Endothelial cell of umbilical vein (primary cell): ENCODE data around the gene INPP5A. TPM values are rescaled to one million over a fixed set of nuclear protein-coding genes. Genes with fewer than 3 reads are reported as not detected.

ENCODE experiments used
- BruUV-seq: library from RNA; stranded (reverse); fragments of 400-500 nt; replicated peaks from 2 replicates; lab custom pipeline; 2021; lab: Mats Ljungman, UMichigan
- CTCF ChIA-PET: fragments of 300-600, 350-600 bp; sonication (Branson Sonifier 250); formaldehyde crosslinking; loops from one replicate; lab custom pipeline; 2021; ENCODE audit warnings: antibody characterized with exemption, inconsistent platforms; lab: Charles Lee
- POLR2A ChIA-PET: fragments of 300-600, 350-600 bp; sonication (Branson Sonifier 250); formaldehyde crosslinking; loops from one replicate; lab custom pipeline; 2021; ENCODE audit warnings: antibody characterized with exemption, inconsistent platforms; lab: Charles Lee
- DNase-seq: peaks from one replicate; pipeline ENCODE4 v3.0.0-alpha.2; 2011; ENCODE audit warnings: low read depth, low spot score
- FAIRE-seq: peaks from 2 replicates; lab custom pipeline; 2011; peaks lifted over from hg19 to GRCh38; lab: Jason Lieb, UNC
- H2AFZ ChIP-seq: 2 replicates; pipeline ENCODE4 v1.6.0; 2012; ENCODE audit warnings: low read depth, low read length, control low read depth, inconsistent platforms
- H3K27ac ChIP-seq: 2 replicates; pipeline ENCODE4 v1.5.1; 2011; ENCODE audit warnings: low read depth, mild to moderate bottlenecking, control low read depth, low read length, moderate library complexity; ENCODE audit not compliant: insufficient read depth
- H3K27me3 ChIP-seq, 2 experiments: 2 replicates each; pipeline versions ENCODE4 v1.6.0 to v1.6.1; 2011; ENCODE audit warnings: low read length in 2 of 2, mixed read lengths in 1 of 2; ENCODE audit not compliant: control insufficient read depth in 2 of 2, insufficient read depth in 2 of 2
- H3K36me3 ChIP-seq, 2 experiments: 2 replicates in 1 of 2; 3 replicates in 1 of 2; pipeline ENCODE4 v1.5.1; 2011; ENCODE audit warnings: low read length in 2 of 2, mild to moderate bottlenecking in 1 of 2, moderate library complexity in 1 of 2; ENCODE audit not compliant: control insufficient read depth in 2 of 2, insufficient read depth in 2 of 2; ENCODE audit errors: extremely low read depth in 1 of 2
- H3K4me1 ChIP-seq: 3 replicates; pipeline ENCODE4 v1.5.1; 2011; ENCODE audit warnings: mild to moderate bottlenecking, low read length; ENCODE audit not compliant: control insufficient read depth, insufficient read depth; ENCODE audit errors: extremely low read depth
- H3K4me2 ChIP-seq: 2 replicates; pipeline ENCODE4 v1.6.1; 2011; ENCODE audit warnings: low read length, control low read depth, mixed read lengths; ENCODE audit not compliant: insufficient read depth
- H3K4me3 ChIP-seq, 3 experiments: fragments of 200-600 bp in 1 of 3; sonication (generic), shearing (Covaris generic) in 1 of 3; replicated peaks in 1 of 3; 2 replicates each; pipeline ENCODE4 v1.5.1; 2011 to 2016; ENCODE audit warnings: control low read depth in 3 of 3, low read length in 3 of 3, mild to moderate bottlenecking in 2 of 3, inconsistent platforms in 1 of 3, low read depth in 1 of 3, moderate library complexity in 1 of 3; ENCODE audit not compliant: insufficient read depth in 1 of 3
- H3K79me2 ChIP-seq: 2 replicates; pipeline ENCODE4 v1.6.0; 2012; ENCODE audit warnings: low read length, inconsistent platforms; ENCODE audit not compliant: control insufficient read depth, insufficient read depth
- H3K9ac ChIP-seq: replicated peaks from 2 replicates; pipeline ENCODE3; 2011; ENCODE audit warnings: low read length, control low read depth; ENCODE audit not compliant: insufficient read depth; ENCODE audit errors: extremely low read depth
- H3K9me1 ChIP-seq: replicated peaks from 3 replicates; pipeline ENCODE4 v1.6.0; 2011; ENCODE audit warnings: mild to moderate bottlenecking, low read length; ENCODE audit not compliant: control insufficient read depth, insufficient read depth; ENCODE audit errors: extremely low read depth
- H3K9me3 ChIP-seq: replicated peaks from 2 replicates; pipeline ENCODE4 v1.5.1; 2012; ENCODE audit warnings: low read length, inconsistent platforms; ENCODE audit not compliant: control insufficient read depth, insufficient read depth
- H4K20me1 ChIP-seq: replicated peaks from 2 replicates; pipeline ENCODE3; 2011; ENCODE audit warnings: mild to moderate bottlenecking, low read length; ENCODE audit not compliant: control insufficient read depth, insufficient read depth; ENCODE audit errors: extremely low read depth
- EZH2 ChIP-seq: IDR thresholded peaks from 2 replicates; pipeline ENCODE4 v1.6.1; 2012; ENCODE audit warnings: borderline replicate concordance, low read depth, mild to moderate bottlenecking, moderate library complexity, low read length, inconsistent platforms; ENCODE audit not compliant: severe bottlenecking
- FOS ChIP-seq: IDR thresholded peaks from 2 replicates; pipeline ENCODE4 v1.6.1; 2011; ENCODE audit warnings: mild to moderate bottlenecking, low read length, moderate library complexity, borderline replicate concordance; ENCODE audit not compliant: insufficient read depth
- MYC ChIP-seq: IDR thresholded peaks from one replicate; pipeline ENCODE4 v1.6.1; 2011; ENCODE audit warnings: mild to moderate bottlenecking, low read depth, low read length
- POLR2A ChIP-seq: IDR thresholded peaks from 2 replicates; pipeline ENCODE4 v1.6.1; 2012; ENCODE audit warnings: low read depth, mild to moderate bottlenecking, control low read depth, low read length
- POLR2AphosphoS5 ChIP-seq: IDR thresholded peaks from 2 replicates; pipeline ENCODE4 v1.6.1; 2012; ENCODE audit warnings: low read depth, mild to moderate bottlenecking, control low read depth, low read length, moderate library complexity; ENCODE audit not compliant: insufficient read depth
- dilution Hi-C: fragments of 300-500 bp; cut with MboI; formaldehyde crosslinking; loops from one replicate; pipeline ENCODE4 v1.15.0; 2019; ENCODE audit warnings: low sequenced_read_pairs; ENCODE audit not compliant: extremely low pct_ligation_motif_present
- intact Hi-C: fragments of 100-400 bp; cut with micrococcal nuclease; formaldehyde crosslinking; loops from one replicate; pipeline ENCODE4 v1.10.0; 2022
- polyA plus RNA-seq, 4 experiments: library from polyadenylated mRNA; depleted of rRNA in 3 of 4; stranded (reverse) in 3 of 4; unstranded in 1 of 4; fragments of >200 nt; gene quantifications; 2 replicates each; pipeline versions ENCODE4 v1.2.1 to v1.2.3, GENCODE V29; 2011 to 2012; ENCODE audit warnings: missing spikeins in 1 of 4
- total RNA-seq: library from RNA; stranded (reverse); gene quantifications from 2 replicates; pipeline ENCODE4 v1.2.3, GENCODE V29; 2021
- TF ChIP-seq, protein P1 (sequence below): IDR thresholded peaks from 2 replicates; pipeline ENCODE4 v1.6.1; 2011; ENCODE audit not compliant: insufficient read depth, insufficient read length

Gene INPP5A
- total and polyA plus RNA-seq, 2 donors (not counting 3 experiments of a cell fraction or from before 2014, with no cell fraction given), result 22.9 to 33.2 TPM

DNA sequence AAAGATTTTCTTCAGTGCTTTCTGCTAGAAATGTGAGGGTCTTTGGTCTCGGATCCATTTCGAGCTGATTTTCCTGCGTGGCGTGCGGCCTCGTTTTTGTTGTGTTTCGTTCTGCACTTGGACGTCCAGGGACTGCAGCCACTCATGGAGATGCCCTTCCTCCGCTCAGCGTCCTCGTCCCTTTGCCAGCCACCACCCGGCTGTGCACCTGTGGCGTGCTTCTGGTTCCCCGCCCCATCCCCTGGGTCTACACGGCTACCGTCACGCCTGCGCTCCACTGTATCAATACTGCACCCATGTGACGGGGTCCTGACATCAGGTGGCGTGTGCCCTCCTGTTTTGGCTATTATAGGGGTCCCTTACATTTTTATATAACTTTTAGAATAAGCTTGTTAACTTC, 291.1 kb downstream of the INPP5A start:
- FAIRE-seq (no peak), DNase-seq (no peak)
- CTCF ChIA-PET, result no interaction called here
- dilution Hi-C loops (no loop called here), intact Hi-C loops (no loop called here)
- POLR2A ChIA-PET, result no interaction called here
- H3K9ac ChIP-seq, result no peak overlapping the region
- no peak overlapping the region for H3K4me2 ChIP-seq
- H2AFZ ChIP-seq, result no peak overlapping the region
- no peak overlapping the region for H3K4me3 ChIP-seq
- BruUV-seq, result no TSS peak
- no peak overlapping the region for H3K27ac ChIP-seq
- no peaks in the 10 kb centered on the region for H3K27me3 ChIP-seq
- H3K79me2 ChIP-seq, result no peaks in the 10 kb centered on the region
- no peaks in the 10 kb centered on the region for H4K20me1 ChIP-seq
- TF ChIP-seq EZH2, result no peak
- TF ChIP-seq POLR2AphosphoS5, result no peak
- no peak for TF ChIP-seq POLR2A
- peaks cover 2% of the 10 kb centered on the region for H3K9me3 ChIP-seq
- H3K36me3 ChIP-seq, result no peaks in the 10 kb centered on the region
- H3K4me1 ChIP-seq, result no peaks in the 10 kb centered on the region
- no peaks in the 10 kb centered on the region for H3K9me1 ChIP-seq

GRCh38 chr10:132829403-132829802, 291.8 kb downstream of the INPP5A start:
- dilution Hi-C loops (no loop called here), intact Hi-C loops (no loop called here)
- BruUV-seq, result no TSS peak
- Histone ChIP-seq H3K9me3 (peaks cover 2% of the 10 kb centered on the region), H3K36me3 (no peaks in the 10 kb centered on the region), H3K27me3 (no peaks in the 10 kb centered on the region), H3K79me2 (no peaks in the 10 kb centered on the region), H3K9me1 (no peaks in the 10 kb centered on the region), H3K4me3 (no peak overlapping the region), H3K27ac (no peak overlapping the region), H3K4me2 (no peak overlapping the region), H3K4me1 (no peaks in the 10 kb centered on the region), H2AFZ (no peak overlapping the region), H3K9ac (no peak overlapping the region), H4K20me1 (no peaks in the 10 kb centered on the region)
- DNase-seq, result no peak
- no peak for FAIRE-seq
- TF ChIP-seq FOS, result no peak
- TF ChIP-seq, protein P1, sequence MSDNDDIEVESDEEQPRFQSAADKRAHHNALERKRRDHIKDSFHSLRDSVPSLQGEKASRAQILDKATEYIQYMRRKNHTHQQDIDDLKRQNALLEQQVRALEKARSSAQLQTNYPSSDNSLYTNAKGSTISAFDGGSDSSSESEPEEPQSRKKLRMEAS, result no peak
- TF ChIP-seq POLR2AphosphoS5, result no peak
- TF ChIP-seq MYC, result no peak
- ChIA-PET CTCF (no interaction called here), POLR2A (no interaction called here)
